ENCODE data around the gene GNAT1.

GNAT1 gene

DNA sequence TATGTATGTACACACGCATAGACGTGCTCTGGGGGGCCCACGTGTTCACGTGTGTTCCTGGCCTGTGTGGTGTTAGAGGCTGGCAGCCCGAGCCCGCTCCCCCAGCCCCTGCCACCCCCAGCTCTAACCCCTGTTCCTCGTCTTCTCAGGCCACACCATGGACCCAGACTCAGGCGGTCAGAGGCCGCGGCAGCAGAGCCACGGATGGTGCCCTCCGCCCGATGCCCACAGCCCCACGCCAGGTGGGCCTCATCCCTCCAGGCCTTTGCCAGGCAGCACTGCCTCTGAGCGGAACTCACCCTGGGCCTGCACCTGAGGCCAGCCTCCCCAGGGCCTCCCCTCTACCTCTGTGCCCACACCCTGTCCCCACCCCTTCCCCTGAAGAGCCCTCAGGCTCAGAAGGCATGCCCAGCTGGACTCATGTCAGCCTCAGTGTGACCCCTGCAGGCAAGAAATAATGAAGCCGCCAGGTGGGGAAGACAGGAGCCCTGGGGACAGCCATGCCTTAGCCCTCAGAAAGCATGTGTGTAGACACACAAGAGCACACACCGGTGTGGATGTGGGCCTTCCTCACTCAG, 16.4 kb upstream of the GNAT1 start:
- H3K4me1 ChIP-seq: peaks cover 0 to 28% (median 15%) of the 10 kb centered on the region in 4 donors
- H3K9me3 ChIP-seq: no peaks in the 10 kb centered on the region
- no peaks in the 10 kb centered on the region for H3K27me3 ChIP-seq
- H3K27ac ChIP-seq: no peak overlapping the region
- no peak for DNase-seq
- TF ChIP-seq CTCF (IDR thresholded peaks at IDR 0.05): no peak
- peaks cover 7 to 41% (median 25%) of the 10 kb centered on the region in 3 donors for H3K36me3 ChIP-seq
- no peak overlapping the region for H3K4me3 ChIP-seq
- intact Hi-C loops (cut with DNase I; ENCODE audit: low total_unique reads): no loop called here

DNA sequence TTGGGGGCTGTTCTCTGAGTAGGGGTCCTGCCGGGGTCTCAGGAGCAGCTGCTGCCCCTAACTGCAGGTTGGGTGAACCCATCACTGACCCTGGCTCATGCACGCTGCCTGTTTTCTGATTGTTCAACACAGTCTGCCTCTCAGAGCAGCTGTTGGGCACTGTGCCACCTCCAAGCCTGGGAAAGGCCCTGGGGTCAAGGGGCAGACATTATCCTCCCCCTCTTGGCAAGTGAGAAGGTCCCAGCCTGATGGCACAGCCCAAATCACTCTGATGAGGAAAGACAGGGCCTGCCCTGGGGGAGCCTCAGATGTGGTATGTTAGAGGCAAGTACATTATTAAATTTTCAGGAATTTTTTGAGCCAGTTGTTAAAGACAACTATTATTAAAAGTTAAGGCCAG, 14.1 kb upstream of the GNAT1 start:
- Histone ChIP-seq H3K4me3 (no peak overlapping the region), H3K4me1 (peaks cover 0 to 7% (median 4%) of the 10 kb centered on the region in 4 donors), H3K9me3 (no peaks in the 10 kb centered on the region), H3K36me3 (peaks cover 7 to 47% (median 30%) of the 10 kb centered on the region in 3 donors), H3K27me3 (no peaks in the 10 kb centered on the region), H3K27ac (no peak overlapping the region)
- intact Hi-C loops (cut with DNase I; ENCODE audit: low total_unique reads): no loop called here
- DNase-seq: no peak
- no peak for TF ChIP-seq CTCF (IDR thresholded peaks at IDR 0.05)

DNA sequence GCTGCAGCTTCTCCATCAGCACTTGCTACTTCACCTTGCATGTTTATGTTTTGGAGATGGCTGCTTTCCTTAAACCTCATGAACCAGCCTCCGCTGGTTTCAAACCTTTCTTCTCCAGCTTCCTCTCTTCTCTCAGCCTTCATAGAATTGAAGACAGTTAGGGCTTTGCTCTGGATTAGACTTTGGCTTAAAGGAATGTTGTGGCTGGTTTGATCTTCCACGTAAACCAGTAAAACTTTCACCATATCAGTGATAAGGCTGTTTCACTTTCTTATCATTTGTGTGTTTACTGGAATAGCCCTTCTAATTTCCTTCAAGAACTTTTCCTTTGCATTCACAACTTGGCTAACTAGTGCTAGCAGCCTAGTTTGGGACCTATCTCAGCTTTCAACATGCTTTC, 11.7 kb upstream of the GNAT1 start:
- DNase-seq: no peak
- no peaks in the 10 kb centered on the region for H3K4me1 ChIP-seq
- no peaks in the 10 kb centered on the region for H3K9me3 ChIP-seq
- H3K27me3 ChIP-seq: no peaks in the 10 kb centered on the region
- H3K36me3 ChIP-seq: peaks cover 2 to 55% (median 39%) of the 10 kb centered on the region in 3 donors
- intact Hi-C loops (cut with DNase I; ENCODE audit: low total_unique reads): no loop called here
- no peak for TF ChIP-seq CTCF (IDR thresholded peaks at IDR 0.05)
- H3K4me3 ChIP-seq: no peak overlapping the region
- no peak overlapping the region for H3K27ac ChIP-seq

DNA sequence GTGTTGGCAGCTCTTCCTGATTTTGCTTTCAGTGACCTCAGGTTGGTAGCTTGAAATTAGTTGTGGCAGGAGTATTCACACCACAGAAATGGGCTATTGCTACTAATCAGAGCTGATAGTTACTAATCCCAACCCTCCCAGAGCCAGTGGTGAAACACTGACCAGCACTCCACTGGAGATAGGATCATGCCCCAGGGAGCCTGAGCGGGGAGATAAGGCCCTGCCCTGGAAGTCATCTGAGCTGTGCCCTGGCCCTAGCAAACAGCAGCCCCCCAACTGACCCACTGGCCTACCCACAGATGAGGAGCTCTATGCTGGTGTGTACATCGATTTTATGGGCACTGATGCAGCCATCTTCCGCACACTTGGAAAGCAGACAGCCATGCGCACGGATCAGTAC, 9.4 kb upstream of the GNAT1 start:
- peaks cover 0 to 54% (median 38%) of the 10 kb centered on the region in 3 donors for H3K36me3 ChIP-seq
- intact Hi-C loops (cut with DNase I; ENCODE audit: low total_unique reads): no loop called here
- no peak for DNase-seq
- TF ChIP-seq CTCF (IDR thresholded peaks at IDR 0.05): no peak
- no peaks in the 10 kb centered on the region for H3K9me3 ChIP-seq
- H3K27me3 ChIP-seq: no peaks in the 10 kb centered on the region
- no peak overlapping the region for H3K27ac ChIP-seq
- H3K4me3 ChIP-seq: no peak overlapping the region
- no peaks in the 10 kb centered on the region for H3K4me1 ChIP-seq

DNA sequence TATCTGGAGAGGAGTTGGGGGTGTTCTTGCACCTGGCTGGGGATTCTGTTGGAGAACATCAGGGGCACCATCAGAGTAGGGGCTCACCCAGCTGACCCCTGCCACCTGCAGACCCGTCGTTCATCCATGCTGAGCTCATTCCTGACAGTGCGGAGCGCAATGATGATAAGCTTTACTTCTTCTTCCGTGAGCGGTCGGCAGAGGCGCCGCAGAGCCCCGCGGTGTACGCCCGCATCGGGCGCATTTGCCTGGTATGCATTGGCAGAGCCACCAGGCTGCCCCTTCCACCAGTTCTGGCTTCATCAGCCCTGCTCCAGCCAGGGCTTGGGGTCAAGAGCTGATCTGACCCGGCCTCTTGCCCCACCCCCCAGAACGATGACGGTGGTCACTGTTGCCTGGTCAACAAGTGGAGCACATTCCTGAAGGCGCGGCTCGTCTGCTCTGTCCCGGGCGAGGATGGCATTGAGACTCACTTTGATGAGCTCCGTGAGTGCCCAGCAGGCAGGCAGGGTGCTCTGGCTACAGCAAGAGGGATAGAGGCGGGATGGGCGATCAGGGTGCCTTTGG, 8.8 kb upstream of the GNAT1 start:
- Histone ChIP-seq H3K27me3 (no peaks in the 10 kb centered on the region), H3K4me3 (no peak overlapping the region), H3K4me1 (no peaks in the 10 kb centered on the region), H3K27ac (no peak overlapping the region), H3K36me3 (peaks cover 0 to 53% (median 38%) of the 10 kb centered on the region in 3 donors), H3K9me3 (no peaks in the 10 kb centered on the region)
- DNase-seq: no peak
- intact Hi-C loops (cut with DNase I; ENCODE audit: low total_unique reads): no loop called here
- TF ChIP-seq CTCF (IDR thresholded peaks at IDR 0.05): no peak
